BJ (cell line): ENCODE measurements around the gene PRKG1. TPM values are rescaled to one million over a fixed set of nuclear protein-coding genes. Genes with fewer than 3 reads are reported as not detected.

Source experiments
- CTCF ChIA-PET: fragments of 350-600 bp; formaldehyde crosslinking; extraction: SDS; loops from one replicate; lab custom pipeline; 2021; ENCODE audit warnings: antibody characterized with exemption, inconsistent platforms; lab: Yijun Ruan, JAX
- POLR2A ChIA-PET: fragments of 300-600 bp; sonication (Branson Sonifier 250); formaldehyde crosslinking; extraction: SDS; loops from one replicate; lab custom pipeline; 2021; ENCODE audit warnings: antibody characterized with exemption; lab: Charles Lee
- DNase-seq: peaks from one replicate; pipeline ENCODE4 v3.0.0-alpha.2; 2011; ENCODE audit warnings: low read depth
- H3K27me3 ChIP-seq: 2 replicates; pipeline ENCODE4 v1.6.0; 2011; ENCODE audit warnings: low read length; ENCODE audit not compliant: control insufficient read depth, insufficient read depth
- H3K36me3 ChIP-seq: 2 replicates; pipeline ENCODE4 v1.5.1; 2011; ENCODE audit warnings: low read length; ENCODE audit not compliant: control insufficient read depth, insufficient read depth
- H3K4me3 ChIP-seq: 2 replicates; pipeline ENCODE4 v1.5.1; 2011; ENCODE audit warnings: low read depth, mild to moderate bottlenecking, control low read depth, low read length
- CTCF ChIP-seq: IDR thresholded peaks from 2 replicates; pipeline ENCODE4 v1.5.1; 2011; ENCODE audit warnings: low read depth, mild to moderate bottlenecking, control low read depth, inconsistent platforms, low read length, moderate library complexity; ENCODE audit not compliant: insufficient read depth
- polyA plus RNA-seq: library from polyadenylated mRNA; depleted of rRNA; stranded (reverse); fragments of >200 nt; gene quantifications from 2 replicates; pipeline ENCODE4 v1.2.3, GENCODE V29; 2011

PRKG1 gene
- polyA plus RNA-seq, 1 experiment = 9.7 TPM

GRCh38 chr10:52128056-52128683, 1053.9 kb downstream of the PRKG1 start:
- no peaks in the 10 kb centered on the region for H3K27me3 ChIP-seq
- DNase-seq = no peak
- ChIA-PET CTCF (no interaction called here), POLR2A (no interaction called here)
- TF ChIP-seq CTCF = no peak
- H3K36me3 ChIP-seq = no peaks in the 10 kb centered on the region
- no peak overlapping the region for H3K4me3 ChIP-seq

- DNase-seq = no peak
- CTCF ChIA-PET = interaction anchor here (1.2 to 1.4 kb wide), 2 partner anchors 34 to 87 kb away, joined by 3 read pairs; no protein-coding TSS in a partner anchor
- POLR2A ChIA-PET = no interaction called here
- H3K4me3 ChIP-seq = no peak overlapping the region
- TF ChIP-seq CTCF = no peak
- no peaks in the 10 kb centered on the region for H3K36me3 ChIP-seq
- no peaks in the 10 kb centered on the region for H3K27me3 ChIP-seq
Measured at GRCh38 chr10:52129410-52130178, 1055.3 kb downstream of the PRKG1 start.

- no peak overlapping the region for H3K4me3 ChIP-seq
- POLR2A ChIA-PET = no interaction called here
- H3K36me3 ChIP-seq = no peaks in the 10 kb centered on the region
- CTCF ChIA-PET = no interaction called here
- H3K27me3 ChIP-seq = no peaks in the 10 kb centered on the region
- no peak for TF ChIP-seq CTCF
- DNase-seq = no peak
Measured at GRCh38 chr10:52135101-52135500, 1060.8 kb downstream of the PRKG1 start.

GRCh38 chr10:52136921-52137320, 1062.6 kb downstream of the PRKG1 start:
- ChIA-PET POLR2A (no interaction called here), CTCF (interaction anchor here (1.1 kb wide), 1 partner anchor 12 kb away, joined by 3 read pairs; no protein-coding TSS in a partner anchor)
- H3K4me3 ChIP-seq = no peak overlapping the region
- DNase-seq = no peak
- no peaks in the 10 kb centered on the region for H3K36me3 ChIP-seq
- no peaks in the 10 kb centered on the region for H3K27me3 ChIP-seq
- no peak for TF ChIP-seq CTCF

GRCh38 chr10:52143338-52143737, 1069.1 kb downstream of the PRKG1 start:
- POLR2A ChIA-PET = interaction anchor here (0.6 kb wide), 1 partner anchor 1504 kb away, joined by 3 read pairs; no protein-coding TSS in a partner anchor
- H3K27me3 ChIP-seq = no peaks in the 10 kb centered on the region
- CTCF ChIA-PET = no interaction called here
- TF ChIP-seq CTCF = no peak
- no peak for DNase-seq
- H3K4me3 ChIP-seq = no peak overlapping the region
- no peaks in the 10 kb centered on the region for H3K36me3 ChIP-seq
